GM18520 (cell line): Measurements from ENCODE around the gene FKRP.

Experiments used
- ATAC-seq: cut with Tn5 transposase; IDR thresholded peaks from one replicate; pipeline ENCODE4 v1.9.1; 2021; ENCODE audit not compliant: unreplicated experiment

Gene FKRP

GRCh38 chr19:46718934-46719622 lies 26.8 kb upstream of the FKRP start:
- ATAC-seq = no peak

GRCh38 chr19:46719629-46720502 lies 26.0 kb upstream of the FKRP start:
- ATAC-seq = no peak

DNA sequence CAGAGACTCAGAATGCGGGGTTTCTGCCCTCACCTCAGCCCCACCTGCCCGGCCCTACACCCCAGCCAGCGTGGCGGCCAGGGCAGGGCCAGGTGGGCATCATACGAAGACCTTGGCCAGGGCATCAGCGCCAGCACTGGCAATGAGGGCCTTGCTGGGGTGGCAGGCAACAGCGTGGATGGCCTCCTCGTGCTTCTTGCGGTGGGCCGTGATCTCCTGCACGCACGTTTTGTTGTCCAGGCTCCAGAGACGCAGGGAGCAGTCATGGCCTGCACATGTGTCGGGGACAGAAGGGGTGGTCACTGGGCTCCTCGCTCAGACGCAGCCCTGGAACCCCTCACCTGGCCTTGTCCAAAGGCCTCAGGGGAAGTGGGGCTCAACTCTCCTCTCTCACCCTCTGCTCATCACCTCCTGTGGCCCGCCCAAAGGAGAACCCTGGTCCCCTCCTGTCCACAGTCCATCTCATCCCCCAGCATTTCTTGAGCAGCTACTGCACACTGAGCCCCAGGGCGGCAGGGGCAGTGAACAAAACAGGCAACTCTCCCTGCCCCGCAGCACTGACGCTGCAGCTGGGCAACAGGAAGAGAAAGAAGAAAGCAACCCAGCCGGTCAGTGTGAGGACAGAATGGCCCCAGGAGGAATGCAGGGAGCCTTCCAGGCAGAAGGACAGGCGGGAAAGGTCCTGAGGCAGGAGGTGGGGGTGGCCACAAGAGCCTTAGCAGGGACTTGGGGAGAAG lies 25.2 kb upstream of the FKRP start:
- no peak for ATAC-seq

- ATAC-seq = no peak
Observed at GRCh38 chr19:46721269-46722003, 24.4 kb upstream of the FKRP start.

- no peak for ATAC-seq
Observed at GRCh38 chr19:46722004-46722380, 23.9 kb upstream of the FKRP start.

DNA sequence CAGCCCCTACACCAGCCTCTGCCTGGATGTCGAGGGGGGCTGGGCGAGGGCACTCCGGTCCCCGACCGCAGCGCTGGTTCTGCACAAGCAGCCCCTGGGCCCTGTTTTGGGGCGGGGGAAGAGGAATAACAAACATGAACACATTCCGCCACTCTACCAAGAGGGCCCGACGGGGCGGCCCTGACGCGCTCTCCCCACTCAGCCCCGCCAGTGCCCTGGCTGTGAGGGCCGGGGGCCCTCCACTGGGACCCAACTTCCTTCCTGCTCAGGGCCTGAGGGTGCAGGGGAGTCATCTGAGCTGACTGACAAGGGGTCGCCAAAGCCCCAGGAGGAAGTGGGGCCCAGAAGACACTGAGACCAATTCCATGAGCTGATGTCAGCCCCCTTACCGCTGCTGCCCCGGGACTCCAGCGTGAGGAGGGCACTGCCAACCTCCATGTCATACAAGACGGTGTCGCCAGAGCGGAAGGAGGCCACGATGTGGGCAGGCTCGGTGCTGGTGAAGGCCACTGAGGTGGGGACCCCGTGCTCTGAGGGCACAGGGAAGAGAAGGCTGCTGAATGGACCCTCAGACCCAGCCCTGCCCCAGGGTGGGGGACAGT lies 23.3 kb upstream of the FKRP start:
- no peak for ATAC-seq

- no peak for ATAC-seq
Observed at GRCh38 chr19:46723023-46723461, 22.8 kb upstream of the FKRP start.

- ATAC-seq = no peak
Observed at GRCh38 chr19:46723471-46723870, 22.4 kb upstream of the FKRP start.

DNA sequence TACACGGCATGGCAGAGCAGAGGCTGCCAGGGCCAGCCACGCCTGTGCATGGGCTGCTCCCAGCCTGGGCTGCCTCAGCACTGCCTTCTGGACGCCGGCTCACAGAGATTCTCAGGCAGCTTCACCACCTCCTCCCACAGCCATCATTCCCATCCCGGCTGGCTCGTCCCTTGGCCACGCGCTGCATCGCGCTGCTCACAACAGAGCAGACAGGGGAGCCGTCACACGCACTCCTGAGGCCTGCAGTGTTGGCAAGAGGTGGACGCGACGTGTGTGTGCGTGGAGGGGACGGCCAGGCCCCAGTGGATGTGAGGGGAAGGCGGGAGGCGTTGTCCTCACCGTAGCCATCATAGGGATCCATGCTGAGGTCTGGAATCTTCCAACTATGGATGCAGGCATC lies 21.4 kb upstream of the FKRP start:
- ATAC-seq = no peak

- no peak for ATAC-seq
Observed at GRCh38 chr19:46725036-46725820, 20.6 kb upstream of the FKRP start.

DNA sequence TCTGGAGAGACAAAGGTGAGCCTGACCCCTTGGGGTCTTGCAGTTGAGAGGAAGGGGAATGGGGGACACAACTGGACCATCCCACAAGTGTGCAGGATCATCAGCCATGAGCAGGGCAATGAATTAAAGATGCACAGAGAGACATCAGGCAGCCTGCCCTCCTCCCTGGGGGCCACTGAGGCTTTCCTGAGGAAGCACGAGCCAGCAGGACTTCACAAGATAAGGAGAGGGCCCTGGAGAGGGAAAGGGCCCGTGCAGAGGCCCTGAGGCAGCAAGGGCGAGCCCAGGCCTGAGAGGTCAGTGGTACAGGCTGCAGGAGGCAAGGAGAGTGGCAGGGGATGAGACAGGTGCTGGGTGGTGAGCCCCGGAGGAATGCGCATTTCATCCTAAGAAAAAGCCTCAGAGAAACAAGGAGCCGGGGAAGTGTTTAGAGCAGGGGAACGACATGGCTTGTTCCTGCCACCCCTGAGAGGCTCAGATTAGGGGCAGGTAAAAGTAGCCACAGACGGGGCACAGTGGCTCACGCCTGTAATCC lies 19.9 kb upstream of the FKRP start:
- no peak for ATAC-seq

DNA sequence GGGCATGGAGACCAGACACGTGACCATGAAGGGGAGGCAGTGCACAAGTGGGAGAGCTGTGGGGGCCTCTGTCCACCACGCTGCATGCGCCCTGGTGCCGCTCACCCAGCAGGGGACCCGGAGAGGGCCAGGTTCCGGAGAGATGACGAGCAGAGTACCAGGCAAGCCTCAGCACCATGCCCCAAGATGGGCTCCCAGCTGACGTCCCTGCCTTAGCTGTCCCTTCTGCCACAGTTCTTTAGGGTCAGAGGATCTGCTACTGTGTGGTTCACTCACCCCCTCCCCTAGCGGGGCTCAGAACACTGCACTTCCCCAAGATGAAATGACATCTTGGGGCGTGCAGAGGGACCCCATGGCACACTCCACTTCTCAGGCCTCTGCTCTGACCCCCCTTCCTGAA lies 19.3 kb upstream of the FKRP start:
- ATAC-seq = no peak

- ATAC-seq = no peak
Observed at GRCh38 chr19:46726971-46727501, 18.8 kb upstream of the FKRP start.

DNA sequence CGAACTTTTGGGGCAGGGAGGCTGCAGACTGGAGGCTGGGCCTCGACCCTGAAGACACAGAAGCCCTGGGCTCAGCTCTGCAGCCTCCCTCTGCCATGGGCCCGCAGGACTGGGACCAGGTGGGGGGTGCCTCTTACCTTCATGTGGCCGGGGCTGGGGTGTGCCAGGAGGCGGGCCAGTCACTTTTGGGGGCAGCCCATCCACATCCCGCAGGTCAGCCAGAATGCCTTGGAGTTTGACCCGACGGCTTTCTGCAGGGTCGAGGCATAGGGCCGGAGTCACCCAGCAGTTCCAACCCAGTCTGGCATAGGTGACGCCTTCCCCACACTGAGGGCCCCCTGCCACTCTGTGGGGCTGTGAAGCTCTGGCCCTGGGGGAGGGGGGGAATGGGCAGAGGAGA lies 18.1 kb upstream of the FKRP start:
- no peak for ATAC-seq

GRCh38 chr19:46728208-46728607 lies 17.6 kb upstream of the FKRP start:
- ATAC-seq = no peak

- no peak for ATAC-seq
Observed at GRCh38 chr19:46728693-46729339, 17.0 kb upstream of the FKRP start.

DNA sequence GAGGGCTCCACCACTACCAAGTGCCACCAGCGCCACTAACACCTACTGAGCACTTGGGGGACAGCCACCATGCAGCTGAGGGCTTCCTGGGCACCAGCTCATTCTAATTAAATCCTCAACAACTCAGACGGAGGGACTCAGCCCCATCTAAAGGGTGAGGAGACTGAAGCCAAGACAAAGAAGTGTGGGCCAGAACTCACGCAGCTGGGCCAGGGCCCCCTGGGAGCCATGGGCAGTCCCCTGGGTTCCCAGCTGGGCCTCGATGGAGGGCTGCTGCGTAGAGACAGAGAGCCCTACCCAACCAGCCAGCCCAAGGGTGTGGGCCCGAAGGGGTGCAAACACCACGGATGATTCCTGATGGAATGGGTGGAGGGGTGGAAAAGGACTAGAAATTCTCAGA lies 16.2 kb upstream of the FKRP start:
- no peak for ATAC-seq

DNA sequence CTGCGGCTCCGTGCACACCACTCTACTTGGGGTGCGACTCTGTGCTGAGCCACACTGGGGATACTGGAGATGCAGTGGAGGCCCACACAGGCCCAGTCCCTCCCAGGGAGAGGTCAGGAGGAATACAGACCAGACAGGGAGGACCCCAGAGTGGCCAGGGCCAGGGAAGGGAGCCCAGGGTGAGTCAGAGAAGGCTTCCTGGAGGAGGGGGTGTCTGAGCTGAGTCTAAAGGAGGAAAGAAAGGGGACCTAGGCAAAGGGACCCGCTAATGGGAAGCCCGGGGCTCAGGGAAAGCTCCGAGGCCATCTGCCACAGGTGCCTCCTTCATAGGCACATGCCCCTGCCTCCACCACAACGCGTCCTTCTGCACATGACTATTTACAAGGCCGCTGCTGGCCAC lies 15.7 kb upstream of the FKRP start:
- no peak for ATAC-seq

DNA sequence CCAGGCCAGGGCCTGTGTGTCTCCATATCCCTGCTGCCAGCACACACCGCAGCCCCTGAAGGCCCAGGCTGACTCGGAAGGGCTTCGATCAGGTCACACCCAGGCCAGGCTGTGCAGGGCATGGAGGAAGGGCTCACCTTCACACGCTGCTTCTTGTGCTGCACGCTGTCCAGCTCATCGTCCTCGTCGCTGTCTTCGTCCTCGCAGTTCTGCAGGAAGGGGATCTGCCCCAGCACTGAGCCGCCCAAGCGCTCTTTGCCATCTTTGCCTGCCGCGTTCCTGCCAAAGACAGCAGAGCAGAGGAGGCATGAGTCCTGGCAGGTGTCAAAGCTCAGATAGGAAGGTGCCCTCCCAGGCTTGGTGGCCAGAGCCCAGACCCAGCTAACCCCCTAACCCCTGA lies 15.3 kb upstream of the FKRP start:
- no peak for ATAC-seq
